GM18505 (cell line): ENCODE results near the gene PCYT1A.
"Not testable (repeated sequence)": the region's sequence is repeated elsewhere in the genome, so short reads cannot be mapped to it uniquely, and the experiment has no call there.

ENCODE experiments used
- ATAC-seq: cut with Tn5 transposase; IDR thresholded peaks from one replicate; pipeline ENCODE4 v1.9.1; 2021; ENCODE audit not compliant: unreplicated experiment
- POLR2A ChIP-seq: IDR thresholded peaks from 4 replicates; pipeline ENCODE4 v1.6.1; 2011; ENCODE audit warnings: borderline replicate concordance; ENCODE audit not compliant: insufficient read depth, insufficient read length; ENCODE audit errors: extremely low read depth

Gene PCYT1A

DNA sequence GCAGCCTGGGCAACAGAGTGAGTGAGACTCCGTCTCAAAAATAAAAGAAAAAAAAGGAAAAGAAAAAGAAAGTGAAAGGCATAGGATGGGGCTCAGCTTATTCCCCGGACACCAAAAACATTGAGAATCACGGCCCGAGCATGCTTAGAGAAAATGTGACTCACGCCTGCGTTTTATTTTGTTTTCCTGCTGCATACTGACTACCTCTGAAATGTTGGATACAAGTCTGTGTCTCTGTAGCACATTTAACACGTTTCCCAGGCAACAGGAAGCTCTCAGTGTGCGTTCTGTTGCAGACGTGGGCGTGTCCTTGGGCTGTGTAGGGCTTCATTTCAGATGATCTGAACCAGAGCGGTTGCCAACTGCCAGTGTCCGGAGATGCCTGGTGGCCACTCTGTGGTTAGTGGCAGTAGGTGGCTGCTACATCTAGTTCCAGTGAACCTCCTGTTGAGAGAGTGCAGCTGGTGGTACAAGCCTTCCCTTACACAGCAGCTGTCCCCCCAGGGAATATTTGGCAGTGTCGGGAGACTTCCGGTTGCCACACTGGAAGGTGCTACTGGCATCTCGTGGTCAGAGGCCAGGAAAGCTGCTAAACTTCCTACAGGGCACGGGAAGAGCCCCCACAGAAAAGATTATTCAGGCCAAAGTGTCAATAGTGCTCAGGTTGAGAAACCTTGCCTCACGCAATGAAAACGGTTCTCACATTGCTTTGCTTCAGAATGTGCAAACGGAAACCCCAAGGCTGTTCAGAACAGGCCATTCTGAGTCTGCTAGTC lies 68.1 kb downstream of the PCYT1A start:
- ATAC-seq, result no peak
- TF ChIP-seq POLR2A, result no peak

- no peak for ATAC-seq
- no peak for TF ChIP-seq POLR2A
Observed at GRCh38 chr3:196218155-196218712, 69.3 kb downstream of the PCYT1A start.

DNA sequence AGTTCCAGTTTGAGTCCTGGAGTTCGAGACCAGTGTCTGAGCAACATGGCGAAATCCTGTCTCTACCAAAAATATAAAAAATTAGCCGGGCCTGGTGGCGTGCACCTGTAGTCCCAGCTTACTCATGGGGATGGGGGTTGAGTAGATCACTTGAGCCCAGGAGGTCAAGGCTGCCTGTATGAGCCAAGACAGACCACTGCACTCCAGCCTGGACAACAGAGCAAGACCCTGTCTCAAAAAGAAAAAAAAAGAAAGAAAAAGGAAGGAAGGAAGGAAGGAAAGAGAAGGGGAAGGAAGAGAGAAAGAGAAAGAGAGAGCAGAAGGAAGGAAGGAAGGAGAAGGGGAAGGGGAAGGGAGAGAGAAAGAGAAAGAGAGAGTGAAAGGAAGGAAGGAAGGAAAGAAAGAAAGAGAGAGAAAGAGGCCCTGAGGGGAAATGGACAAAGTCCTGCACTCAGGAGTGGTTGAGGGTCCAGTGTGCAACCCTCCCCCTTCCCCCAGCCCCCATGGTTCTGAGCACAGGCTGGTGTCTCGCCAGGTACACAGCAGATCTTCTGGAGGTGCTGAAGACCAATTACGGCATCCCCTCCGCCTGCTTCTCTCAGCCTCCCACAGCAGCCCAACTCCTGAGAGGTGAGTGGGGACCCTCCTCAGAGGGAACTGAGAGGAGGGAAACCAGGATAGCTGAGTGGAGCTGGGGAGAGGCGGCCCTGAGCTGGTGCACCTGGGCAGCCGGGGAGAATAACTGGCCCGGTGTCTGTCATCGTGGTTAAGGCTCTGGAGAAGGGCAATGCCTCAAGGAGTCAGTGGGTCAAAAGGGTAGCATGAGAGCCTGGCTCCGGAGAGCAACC lies 70.0 kb downstream of the PCYT1A start:
- TF ChIP-seq POLR2A, result no peak
- ATAC-seq, result no peak

GRCh38 chr3:196216681-196217211 lies 70.8 kb downstream of the PCYT1A start:
- ATAC-seq, result no peak
- TF ChIP-seq POLR2A, result no peak

DNA sequence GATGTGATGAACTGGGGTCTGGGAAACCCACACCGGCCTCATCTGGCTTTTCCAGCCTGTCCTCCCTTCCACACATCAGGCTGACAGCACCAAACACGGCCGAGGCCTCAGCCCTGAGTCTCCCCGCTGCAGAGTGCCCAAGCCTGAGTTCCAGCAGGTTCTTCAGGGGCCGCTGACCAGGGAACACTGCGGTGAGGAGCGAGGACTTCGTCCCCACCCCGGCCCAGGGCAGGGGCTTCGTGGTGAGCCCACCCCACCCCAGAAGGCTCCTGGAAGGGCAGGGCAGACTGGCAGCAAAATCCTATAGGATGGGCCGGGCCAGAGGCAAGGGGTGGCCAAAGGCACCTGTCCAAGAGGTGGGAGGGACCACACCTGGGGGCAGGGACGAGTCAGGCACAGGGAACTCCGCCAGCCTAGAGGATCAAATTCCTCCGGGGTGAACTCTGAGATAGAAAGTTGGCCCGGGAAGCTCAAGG lies 71.4 kb downstream of the PCYT1A start, which contains the start of gene SLC51A:
Gene SLC51A, plus strand, starts transcription at position 446 of the 476 bp plus-strand sequence. CDS start 179 bp downstream, outside the sequence.
- TF ChIP-seq POLR2A, result no peak
- no peak for ATAC-seq

GRCh38 chr3:196215493-196216020 lies 72.0 kb downstream of the PCYT1A start:
- ATAC-seq, result no peak
- TF ChIP-seq POLR2A, result no peak

DNA sequence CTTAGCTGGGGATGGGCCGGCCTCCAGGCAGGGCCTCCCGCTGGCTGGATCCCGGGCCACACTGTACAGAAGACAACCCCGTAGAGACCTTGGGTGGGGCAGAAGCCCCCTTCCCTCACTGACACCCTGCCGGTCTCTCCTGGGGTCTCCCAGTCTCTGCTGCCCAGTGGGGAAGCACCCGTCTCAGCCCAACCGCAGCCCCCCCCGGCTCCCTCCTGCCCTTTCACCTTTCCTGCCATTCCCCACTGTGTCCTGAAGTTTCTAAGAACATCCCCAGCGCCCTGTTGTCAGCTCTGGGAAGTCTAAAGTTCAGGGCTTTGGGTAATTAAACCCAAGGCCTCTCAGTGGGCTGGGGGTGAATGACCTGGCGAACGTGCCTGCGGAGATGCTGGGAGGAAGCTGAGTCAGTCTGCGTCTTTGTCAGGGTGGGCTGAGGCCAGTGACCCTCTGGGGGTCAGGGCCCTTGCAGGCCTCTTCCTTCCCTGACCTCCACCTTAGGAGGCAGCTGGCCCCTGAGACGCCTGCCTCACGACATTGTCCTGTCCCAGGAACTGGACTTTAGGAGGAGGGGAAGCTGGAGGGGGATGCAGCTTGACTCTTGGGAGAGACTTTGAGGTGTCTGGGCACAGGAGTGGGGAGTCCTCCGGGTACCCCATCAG lies 72.6 kb downstream of the PCYT1A start:
- no peak for ATAC-seq
- no peak for TF ChIP-seq POLR2A

GRCh38 chr3:196210673-196211556 lies 76.6 kb downstream of the PCYT1A start, which contains the start of gene ZDHHC19:
ZDHHC19 (minus strand) TSS chr3:196211400; CDS start chr3:196211315, 85 bp downstream.
- no peak for TF ChIP-seq POLR2A
- ATAC-seq, result no peak

DNA sequence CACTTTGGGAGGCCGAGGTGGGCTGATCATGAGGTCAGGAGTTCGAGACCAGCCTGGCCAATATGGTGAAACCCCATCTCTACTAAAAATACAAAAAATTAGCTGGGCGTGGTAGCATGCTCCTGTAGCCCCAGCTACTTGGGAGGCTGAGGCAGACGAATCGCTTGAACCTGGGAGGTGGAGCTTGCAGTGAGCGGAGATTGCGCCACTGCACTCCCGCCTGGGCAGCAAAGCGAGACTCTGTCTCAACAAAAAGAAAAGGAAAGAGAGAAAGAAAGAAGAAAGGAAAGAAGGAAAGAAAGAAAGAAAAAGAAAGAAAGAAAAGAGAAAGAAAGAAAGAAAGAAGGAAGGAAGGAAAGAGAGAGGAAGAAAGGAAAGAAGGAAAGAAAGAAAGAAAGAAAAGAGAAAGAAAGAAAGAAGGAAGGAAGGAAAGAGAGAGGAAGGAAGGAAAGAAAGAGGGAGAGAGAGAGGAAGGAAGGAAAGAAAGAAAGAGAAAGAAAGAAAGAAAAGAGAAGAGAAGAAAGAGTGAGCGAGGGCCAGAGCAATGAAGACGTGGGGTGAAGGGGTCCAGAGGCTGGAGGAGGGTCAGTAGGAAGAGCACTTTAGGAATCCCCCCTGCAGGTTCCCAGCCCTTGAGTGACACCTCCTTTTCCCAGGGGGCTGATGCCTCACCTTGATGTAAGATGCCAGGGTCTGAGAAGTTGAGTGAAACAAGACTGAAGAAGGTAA lies 77.4 kb downstream of the PCYT1A start:
- ATAC-seq, result not testable (repeated sequence)

GRCh38 chr3:196208942-196209695 lies 78.4 kb downstream of the PCYT1A start:
- TF ChIP-seq POLR2A, result no peak
- ATAC-seq, result no peak
